Activated gamma-delta T cell treated with anti-CD3 and anti-CD28 coated beads, Interleukin-2, amount 50 U/mL, for 16 hours (primary cell): ENCODE results near the gene ELOB.
"Not testable (repeated sequence)": the region's sequence is repeated elsewhere in the genome, so short reads cannot be mapped to it uniquely, and the experiment has no call there.

Source experiments
- DNase-seq: peaks from one replicate; pipeline ENCODE4 v3.0.0-alpha.2; 2020; ENCODE audit warnings: low read depth

ELOB gene

DNA sequence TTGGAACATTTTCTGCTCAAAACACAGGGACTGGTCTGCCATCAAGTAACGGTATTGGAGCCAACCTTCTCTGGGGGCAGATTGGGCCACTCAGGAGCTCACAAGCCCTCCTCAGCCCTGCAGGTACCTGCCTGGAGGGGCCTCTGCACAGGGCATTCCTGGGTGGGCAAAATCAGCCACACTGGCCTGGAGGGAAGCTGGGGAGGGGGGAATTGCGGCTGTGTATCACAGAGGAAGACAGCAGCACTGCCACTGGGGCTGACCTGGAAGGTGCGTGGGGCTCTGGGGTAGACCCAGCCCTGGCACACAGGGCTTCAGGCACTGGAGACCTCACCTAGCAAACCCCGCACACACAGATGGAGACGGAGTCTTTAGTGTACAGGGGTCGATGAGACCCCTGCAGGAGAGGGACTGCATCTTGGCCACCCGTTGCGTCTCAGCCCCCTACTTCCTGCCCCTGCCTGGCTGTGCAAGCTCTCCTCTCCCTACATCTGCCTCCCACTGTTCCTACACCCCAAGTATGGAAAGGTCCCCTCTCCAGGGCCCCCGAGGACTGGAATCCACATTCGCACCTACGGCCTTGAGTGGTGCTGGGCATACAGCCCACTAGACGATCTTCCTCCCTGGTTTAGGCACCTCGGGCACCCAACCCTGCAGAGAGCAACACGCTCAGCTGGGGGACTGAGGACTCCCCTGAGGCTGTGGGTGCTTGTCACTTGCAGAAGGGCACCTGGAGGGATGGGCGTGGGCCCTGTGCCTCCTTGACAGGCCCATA, 31.8 kb downstream of the ELOB start:
- no peak for DNase-seq

GRCh38 chr16:2744711-2745110, 32.4 kb downstream of the ELOB start:
- no peak for DNase-seq

DNA sequence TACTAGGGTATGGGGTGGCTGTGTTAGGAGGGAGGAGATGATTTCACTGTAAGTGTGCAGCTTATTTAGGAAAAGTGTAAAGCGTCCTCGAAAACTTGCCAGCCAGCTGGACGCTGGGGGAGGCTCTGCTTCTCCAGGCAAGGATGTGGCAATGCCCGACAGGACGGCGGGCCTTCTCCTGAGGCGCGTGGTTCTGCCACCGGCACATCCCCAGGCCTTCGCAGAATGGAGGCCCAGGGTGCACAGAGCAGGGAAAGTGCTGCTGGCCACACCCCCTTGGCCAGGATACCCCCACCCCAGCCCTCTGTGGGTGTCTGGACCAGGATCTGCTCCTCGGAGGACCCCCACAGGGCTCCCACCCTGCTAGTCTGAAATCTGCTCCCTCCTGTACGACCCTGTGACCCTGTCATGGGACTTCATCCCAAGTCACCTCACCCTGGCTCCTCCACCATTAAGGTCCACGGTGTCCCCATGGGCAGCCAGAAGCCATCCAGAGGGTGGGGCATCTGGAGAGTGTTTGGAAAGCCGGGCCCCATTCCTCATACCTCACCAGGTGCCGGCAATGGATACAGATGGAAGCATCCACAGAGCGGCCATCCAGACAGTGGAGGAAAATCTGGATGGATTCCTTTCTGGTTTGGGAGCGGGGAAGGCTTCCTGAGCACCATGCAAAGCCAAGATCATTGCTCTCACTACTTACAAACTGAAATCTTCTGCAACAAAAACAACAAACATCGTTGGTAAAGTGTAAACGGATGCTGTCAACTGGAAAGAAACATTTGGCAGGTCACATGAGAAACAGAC, 33.9 kb downstream of the ELOB start:
- no peak for DNase-seq

DNA sequence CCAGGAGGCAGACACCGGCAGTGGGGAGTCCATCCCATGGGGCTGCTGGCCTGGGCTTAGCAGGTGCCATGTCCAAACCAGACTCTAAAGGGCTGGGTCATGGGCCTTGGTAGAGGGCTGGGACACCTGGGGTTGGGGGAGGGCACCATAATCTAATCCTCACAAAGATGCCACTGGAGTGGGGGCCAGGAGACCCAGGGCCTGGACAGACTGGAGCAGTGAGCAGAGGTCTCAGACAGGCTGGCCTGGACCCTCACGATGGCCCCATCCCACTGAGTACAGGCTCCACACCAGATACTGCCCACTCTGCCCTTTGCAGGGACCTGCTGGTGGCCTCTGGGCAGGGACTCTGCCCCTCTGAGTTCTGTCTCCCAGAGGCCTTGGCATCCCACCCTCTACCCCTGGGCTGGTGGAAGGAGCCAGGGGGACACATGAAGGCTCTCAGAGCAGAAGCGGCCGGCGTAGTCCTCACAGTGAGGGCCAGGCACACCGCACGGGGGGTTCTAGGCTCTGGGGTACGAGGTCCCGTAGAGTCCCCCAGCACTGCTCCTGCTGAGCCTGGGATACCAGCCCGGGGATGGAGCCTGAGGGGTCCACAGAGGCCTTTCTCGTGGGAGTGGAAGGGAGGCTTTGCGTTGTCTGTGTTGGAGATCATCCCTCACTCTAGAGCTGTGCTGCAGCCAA, 34.6 kb downstream of the ELOB start:
- DNase-seq, result no peak

GRCh38 chr16:2741168-2741567, 35.9 kb downstream of the ELOB start:
- no peak for DNase-seq

GRCh38 chr16:2740476-2740875, 36.6 kb downstream of the ELOB start:
- no peak for DNase-seq

GRCh38 chr16:2739625-2740430, 37.3 kb downstream of the ELOB start:
- no peak for DNase-seq

- no peak for DNase-seq
Observed at GRCh38 chr16:2738615-2739014, 38.5 kb downstream of the ELOB start.

DNA sequence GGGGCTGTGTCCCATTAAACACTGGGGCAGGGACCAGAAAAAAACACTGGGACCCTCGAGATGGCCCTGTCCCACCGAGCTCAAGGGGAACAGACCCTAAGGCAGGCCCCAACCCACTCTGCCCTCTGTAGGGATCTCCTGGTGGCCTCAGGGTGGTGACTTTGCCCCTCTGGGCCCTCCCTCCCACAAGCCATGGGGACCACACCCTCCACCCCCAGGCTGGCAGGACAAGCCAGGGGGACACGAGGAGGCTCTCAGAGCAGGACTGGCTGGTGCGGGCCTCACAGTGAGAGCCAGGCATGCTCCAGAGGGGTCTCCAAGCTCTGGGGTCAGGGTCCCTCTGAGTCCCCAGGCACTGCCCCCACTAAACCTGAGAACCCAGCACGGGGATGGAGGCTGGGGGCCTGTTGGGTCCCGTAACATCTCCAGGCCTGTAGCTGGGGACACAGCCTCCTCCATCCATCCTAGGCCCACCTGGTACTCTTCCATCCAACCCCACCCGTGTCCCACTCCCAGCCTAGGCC, 39.1 kb downstream of the ELOB start:
- DNase-seq, result no peak

- no peak for DNase-seq
Observed at GRCh38 chr16:2737238-2737605, 39.9 kb downstream of the ELOB start.

GRCh38 chr16:2736476-2737237, 40.4 kb downstream of the ELOB start:
- DNase-seq, result no peak

DNA sequence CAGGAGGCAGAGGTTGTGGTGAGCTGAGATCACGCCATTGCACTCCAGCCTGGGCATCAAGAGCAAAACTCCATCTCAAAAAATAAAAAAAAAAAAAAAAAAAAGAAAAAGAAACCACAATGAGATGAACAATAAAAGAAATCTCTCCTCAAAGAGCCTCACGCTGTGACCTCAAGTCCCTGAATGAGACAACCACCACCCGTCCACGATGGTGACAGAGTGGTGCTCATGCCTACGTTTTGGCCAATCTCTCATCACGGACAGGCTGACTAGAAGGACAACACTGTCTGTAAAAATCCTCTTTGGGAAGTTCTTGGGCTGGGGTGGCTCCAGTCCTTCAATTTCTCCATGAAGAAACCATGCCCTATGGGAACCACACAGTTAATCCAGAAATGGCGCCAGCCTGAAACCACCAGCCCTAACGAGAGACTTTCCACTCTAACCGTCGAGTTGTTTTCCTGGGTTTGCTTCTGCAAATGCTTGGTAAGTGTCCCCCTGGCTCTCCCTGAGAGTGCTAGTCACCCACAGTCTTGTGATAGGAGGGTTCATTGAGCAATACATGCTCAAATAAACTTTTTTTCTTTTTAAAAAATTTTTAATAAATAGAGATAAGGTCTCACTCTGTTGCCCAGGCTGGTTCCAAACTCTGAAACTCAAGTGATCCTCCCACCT, 42.1 kb downstream of the ELOB start:
- no peak for DNase-seq

GRCh38 chr16:2728034-2728433, 49.0 kb downstream of the ELOB start:
- no peak for DNase-seq

GRCh38 chr16:2726923-2727322, 50.2 kb downstream of the ELOB start:
- DNase-seq, result no peak

GRCh38 chr16:2724816-2725348, 52.2 kb downstream of the ELOB start:
- DNase-seq, result no peak

DNA sequence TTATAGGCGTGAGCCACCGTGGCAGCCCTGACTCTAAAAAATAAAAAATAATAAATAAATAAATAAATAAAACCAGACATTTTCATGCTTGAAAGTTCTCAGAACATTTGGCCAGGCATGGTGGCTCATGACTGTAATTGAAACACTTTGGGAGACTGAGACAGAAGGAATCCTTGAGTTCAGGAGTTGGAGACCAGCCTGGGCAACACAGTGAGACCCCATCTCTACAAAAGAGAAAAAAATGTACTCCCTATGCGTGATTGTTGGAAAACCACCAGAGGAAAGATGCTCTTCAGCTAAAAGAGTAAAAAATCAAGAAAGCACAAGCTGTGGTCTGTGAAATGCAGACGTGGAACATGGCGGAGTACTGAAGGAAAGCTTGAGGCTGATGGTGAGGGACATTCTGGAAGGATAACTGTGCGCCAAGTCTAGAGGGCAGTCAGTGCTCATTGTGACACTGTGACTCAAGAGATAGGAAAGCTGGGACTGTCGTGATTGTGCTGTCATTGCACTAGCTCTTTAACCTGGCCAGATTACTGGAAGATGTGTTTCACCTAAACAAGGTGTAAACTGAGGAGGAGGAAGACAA, 52.9 kb downstream of the ELOB start:
- no peak for DNase-seq

DNA sequence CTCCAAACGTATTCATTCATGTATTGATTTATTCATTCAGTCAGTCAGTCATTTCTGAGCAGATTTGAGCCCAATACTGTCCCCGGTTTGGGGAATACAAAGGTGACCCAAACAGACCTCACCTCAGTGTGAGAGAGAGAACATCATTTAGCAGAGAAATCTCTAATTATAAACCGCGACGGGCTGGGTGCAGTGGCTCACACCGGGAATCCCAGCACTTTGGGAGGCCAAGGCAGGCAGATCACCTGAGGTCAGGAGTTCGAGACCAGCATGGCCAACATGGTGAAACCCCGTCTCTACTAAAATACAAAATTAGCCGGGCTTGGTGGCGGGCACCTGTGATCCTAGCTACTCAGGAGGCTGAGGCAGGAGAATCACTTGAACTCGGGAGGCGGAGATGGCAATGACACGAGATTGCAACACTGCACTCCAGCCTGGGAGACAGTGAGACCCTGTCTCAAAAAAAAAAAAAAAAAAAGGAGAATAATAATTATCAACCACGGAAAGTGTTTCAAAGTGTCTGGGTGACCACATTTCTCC, 55.4 kb downstream of the ELOB start:
- DNase-seq, result not testable (repeated sequence)
